ENCODE results near the gene AXIN1. TPM values are rescaled to one million over a fixed set of nuclear protein-coding genes. Genes with fewer than 3 reads are reported as not detected.

AXIN1 gene
- total and polyA plus RNA-seq, 9 of the 15 experiments (the other 6 are each of a cell fraction or from before 2014, with no cell fraction given) = 0.42 to 58.0 (median 25.9) TPM

- Histone ChIP-seq H3K4me3 (no peak overlapping the region), H3K27ac (ENCODE audit: extremely low read depth, low read depth, low read length) (no peak overlapping the region), H3K9me1 (ENCODE audit: control insufficient read depth, insufficient read depth, low read length) (no peaks in the 10 kb centered on the region), H4K20me1 (replicated peaks; ENCODE audit: control insufficient read depth, insufficient read depth, low read length) (no peaks in the 10 kb centered on the region), H3K9ac (ENCODE audit: insufficient read depth in 1 of 2, low read depth in 2 of 2, low read length in 2 of 2) (peak overlapping the region in 1 of 2 experiments; percentile 13; a peak in 1 of 4 replicates), H3K36me3 (ENCODE audit: control insufficient read depth, insufficient read depth, low read length) (peaks cover 77% of the 10 kb centered on the region; the same call in 1 of the 3 replicates), H3K79me2 (ENCODE audit: control insufficient read depth, insufficient read depth, low read length) (no peaks in the 10 kb centered on the region), H3K4me2 (ENCODE audit: insufficient read depth, low read length) (no peak overlapping the region), H3K4me1 (replicated peaks in 1 of 2; ENCODE audit: control insufficient read depth in 2 of 2, insufficient read depth in 2 of 2, low read length in 2 of 2) (peaks cover 0 to 26% of the 10 kb centered on the region in 2 experiments; a peak in 2 of 5 replicates), H3K27me3 (ENCODE audit: control insufficient read depth in 2 of 2, insufficient read depth in 2 of 2, low read length in 2 of 2) (no peaks in the 10 kb centered on the region), H3K9me3 (replicated peaks; ENCODE audit: control insufficient read depth, insufficient read depth, low read depth, low read length) (no peaks in the 10 kb centered on the region), H2AFZ (ENCODE audit: low read depth, low read length) (no peak overlapping the region)
- POLR2A ChIA-PET = no interaction called here
- whole genome bisulfite sequencing (ENCODE audit: insufficient coverage, low coverage, missing lambda C conversion rate) = 92% methylated on average over 18 of the region's 25 CpGs
- CTCF ChIA-PET (ENCODE audit: low intra/inter-chr PET ratio) = no interaction called here
- no TSS peak for BruUV-seq (replicated peaks)
- DNase-seq (ENCODE audit: extremely low read depth in 1 of 4, low spot score in 3 of 4) (no peak), ATAC-seq (no peak), FAIRE-seq (no peak)
- in situ Hi-C loops (cut with MboI) (no loop called here), intact Hi-C loops (cut with micrococcal nuclease) (no loop called here)
- TF ChIP-seq CBX2 (IDR thresholded peaks at IDR 0.05; ENCODE audit: insufficient read depth, low read length, poor library complexity, severe bottlenecking) (no peak), ZNF217 (CRISPR knock-in tag; IDR thresholded peaks at IDR 0.05) (no peak), PTBP1 (IDR thresholded peaks at IDR 0.05; ENCODE audit: low read depth, low read length) (no peak), KLF1 (tag; IDR thresholded peaks at IDR 0.05) (no peak), POLR2A (conservative IDR thresholded peaks at IDR 0.05) (no peak), TSC22D4 (tag; IDR thresholded peaks at IDR 0.05) (no peak), ZMIZ1 (IDR thresholded peaks at IDR 0.05; ENCODE audit: low read depth in 2 of 2, low read length in 2 of 2) (no peak), ZNF609 (CRISPR knock-in tag; IDR thresholded peaks at IDR 0.05; ENCODE audit: borderline replicate concordance) (no peak), NKRF (IDR thresholded peaks at IDR 0.05; ENCODE audit: borderline replicate concordance) (no peak), THRAP3 (IDR thresholded peaks at IDR 0.05; ENCODE audit: borderline replicate concordance) (no peak), ZNF134 (CRISPR knock-in tag; conservative IDR thresholded peaks at IDR 0.05) (no peak)
Measured at GRCh38 chr16:290015-290680, 62.4 kb downstream of the AXIN1 start.

All from K562 (cell line).